ENCODE data around the gene CAMKV.
A peak's percentile ranks its signal among the peaks of the same experiment; 100 is the strongest.
"Not testable (repeated sequence)": the region's sequence is repeated elsewhere in the genome, so short reads cannot be mapped to it uniquely, and the experiment has no call there.

Gene CAMKV, protein sequence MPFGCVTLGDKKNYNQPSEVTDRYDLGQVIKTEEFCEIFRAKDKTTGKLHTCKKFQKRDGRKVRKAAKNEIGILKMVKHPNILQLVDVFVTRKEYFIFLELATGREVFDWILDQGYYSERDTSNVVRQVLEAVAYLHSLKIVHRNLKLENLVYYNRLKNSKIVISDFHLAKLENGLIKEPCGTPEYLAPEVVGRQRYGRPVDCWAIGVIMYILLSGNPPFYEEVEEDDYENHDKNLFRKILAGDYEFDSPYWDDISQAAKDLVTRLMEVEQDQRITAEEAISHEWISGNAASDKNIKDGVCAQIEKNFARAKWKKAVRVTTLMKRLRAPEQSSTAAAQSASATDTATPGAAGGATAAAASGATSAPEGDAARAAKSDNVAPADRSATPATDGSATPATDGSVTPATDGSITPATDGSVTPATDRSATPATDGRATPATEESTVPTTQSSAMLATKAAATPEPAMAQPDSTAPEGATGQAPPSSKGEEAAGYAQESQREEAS

DNA sequence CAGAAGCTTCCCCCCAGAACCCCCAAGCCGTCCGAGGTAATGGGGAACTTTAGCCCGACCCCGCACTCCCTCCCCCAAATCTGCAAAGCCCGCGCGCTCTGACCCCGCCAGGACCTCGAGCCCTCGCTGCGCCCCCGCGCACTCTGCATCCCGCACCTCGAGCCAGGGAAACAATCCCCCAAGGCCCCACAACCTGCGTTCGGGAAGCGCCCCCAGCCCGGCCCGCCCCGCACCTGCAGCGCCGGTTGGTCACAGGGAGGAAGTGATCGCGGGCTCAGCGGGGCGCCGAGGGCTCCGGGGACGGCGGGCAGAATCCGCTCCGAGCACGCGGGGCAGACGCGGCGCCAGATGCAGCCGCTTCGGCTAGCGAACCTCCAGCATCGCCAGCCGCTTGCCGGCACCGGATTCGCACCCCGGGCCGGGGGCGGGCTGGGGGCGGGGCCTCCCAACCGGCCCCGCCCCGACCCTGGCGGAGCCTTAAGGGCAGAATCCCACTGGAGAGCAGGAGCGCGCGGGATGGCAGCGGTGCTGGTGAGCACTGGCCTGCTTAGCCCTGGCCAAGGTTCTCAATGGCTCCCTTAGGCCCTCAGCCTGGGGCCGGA, at the start of gene CAMKV:
CAMKV (minus strand) TSS at position 382 of the 602 bp plus-strand sequence. CDS start 7,518 bp downstream, outside the sequence.
- peak; percentile 18 for DNase-seq (ENCODE audit: low spot score)

DNA sequence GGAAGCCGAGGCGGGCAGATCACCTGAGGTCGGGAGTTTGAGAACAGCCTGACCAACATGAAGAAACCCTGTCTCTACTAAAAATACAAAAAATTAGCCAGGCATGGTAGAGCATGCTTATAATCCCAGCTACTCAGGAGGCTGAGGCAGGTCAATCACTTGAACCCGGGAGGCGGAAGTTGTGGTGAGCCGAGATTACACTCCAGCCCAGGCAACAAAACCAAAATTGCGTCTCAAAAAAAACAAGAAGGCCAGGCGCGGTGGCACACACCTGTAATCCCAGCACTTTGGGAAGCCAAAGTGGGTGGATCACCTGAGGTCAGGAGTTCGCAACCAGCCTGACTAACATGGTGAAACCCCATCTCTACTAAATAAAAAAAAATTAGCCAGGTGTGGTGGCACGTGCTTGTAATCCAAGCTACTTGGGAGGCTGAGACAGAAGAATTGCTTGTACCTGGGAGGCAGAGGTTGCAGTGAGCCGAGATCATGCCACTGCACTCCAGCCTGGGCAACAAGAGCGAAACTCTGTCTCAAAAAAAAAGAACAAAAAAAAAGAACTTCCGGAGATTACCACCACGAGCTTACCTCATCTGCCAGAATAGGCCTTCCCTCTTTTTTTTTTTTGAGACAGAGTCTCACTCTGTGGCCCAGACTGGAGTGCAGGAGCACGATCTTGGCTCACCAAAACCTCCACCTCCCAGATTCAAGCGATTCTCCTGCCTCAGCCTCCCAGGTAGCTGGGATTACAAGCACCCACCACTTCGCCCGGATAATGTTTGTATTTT, 48.3 kb upstream of the CAMKV start:
- not testable (repeated sequence) for DNase-seq (ENCODE audit: low spot score)

DNA sequence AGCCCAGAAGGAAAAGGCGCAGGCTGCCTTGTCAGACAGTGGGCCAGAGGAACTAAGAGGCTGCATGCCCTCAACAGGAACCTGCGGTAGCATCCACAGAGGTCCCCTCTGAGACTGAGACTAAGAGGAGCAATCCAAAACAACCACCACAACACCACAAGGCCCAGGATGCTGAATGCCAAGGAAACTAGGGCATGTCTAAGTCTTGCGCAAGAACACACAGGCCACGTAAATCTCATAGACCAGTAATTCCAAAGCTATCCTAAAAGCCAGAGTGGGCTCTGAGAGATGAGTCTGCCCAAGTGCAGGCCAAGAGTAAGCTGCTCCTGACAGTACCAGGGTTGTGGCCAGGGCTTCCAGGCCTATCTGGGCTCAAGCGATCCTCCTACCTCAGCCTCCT, 47.0 kb upstream of the CAMKV start:
- no peak for DNase-seq (ENCODE audit: low spot score)

DNA sequence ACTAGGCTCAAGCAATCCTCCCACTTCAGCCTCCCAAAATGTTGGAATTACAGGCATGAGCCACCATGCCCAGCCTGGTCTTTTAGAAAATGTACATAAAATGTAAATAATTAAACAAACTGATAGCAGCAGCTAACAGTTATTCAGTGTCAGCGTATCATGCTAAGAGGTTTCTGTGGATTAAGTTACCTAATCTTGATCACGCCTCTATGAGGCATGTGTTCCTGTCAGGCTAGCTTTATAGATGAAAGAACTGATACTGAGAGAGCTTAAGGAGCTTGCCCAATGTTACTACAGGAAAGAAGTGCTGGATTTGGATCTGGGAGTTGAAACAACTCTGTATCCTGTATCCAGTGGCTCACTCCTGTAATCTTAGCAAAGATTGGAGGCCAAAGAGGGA, 45.2 kb upstream of the CAMKV start:
- DNase-seq (ENCODE audit: low spot score), result no peak

DNA sequence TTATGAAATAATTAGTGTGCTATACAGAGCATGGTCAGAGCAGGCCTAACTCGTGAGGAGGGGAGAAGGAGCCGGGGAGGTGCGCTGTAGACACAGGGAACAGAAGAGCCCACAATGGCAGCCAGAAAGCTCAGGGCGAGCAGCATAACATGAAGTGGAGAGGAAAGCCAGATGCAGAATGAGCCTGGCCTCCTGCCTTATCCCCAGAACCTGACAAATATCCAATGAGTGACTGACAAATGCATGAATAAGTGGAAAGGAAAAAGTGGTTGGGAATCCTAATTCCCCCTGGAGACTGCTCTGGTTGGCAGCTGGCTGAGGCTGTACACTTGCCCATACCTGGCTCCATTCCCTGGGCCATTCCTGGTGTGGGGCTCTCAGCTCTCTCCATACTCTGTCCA, 43.2 kb upstream of the CAMKV start:
- DNase-seq (ENCODE audit: low spot score), result no peak

DNA sequence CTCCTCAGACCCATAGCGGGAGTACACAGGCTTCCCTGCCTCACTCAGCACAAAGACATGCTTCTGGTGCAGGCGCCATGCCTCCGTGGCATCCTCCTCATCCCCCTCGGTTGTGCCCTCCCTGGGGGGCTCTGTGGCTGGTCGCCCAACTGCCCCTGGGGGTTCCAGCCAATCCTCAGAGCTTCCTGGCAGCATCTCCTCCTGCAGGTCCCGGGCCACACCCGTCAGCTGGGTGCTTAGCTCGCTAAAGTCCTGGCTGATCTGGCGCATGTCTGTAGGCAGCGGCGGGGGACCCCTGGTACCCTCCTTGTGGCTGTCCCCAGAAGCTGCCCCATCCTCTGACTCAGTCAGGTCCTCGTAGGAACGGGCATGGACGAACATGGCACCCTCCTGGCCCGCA, 41.9 kb upstream of the CAMKV start:
- DNase-seq (ENCODE audit: low spot score), result no peak

DNA sequence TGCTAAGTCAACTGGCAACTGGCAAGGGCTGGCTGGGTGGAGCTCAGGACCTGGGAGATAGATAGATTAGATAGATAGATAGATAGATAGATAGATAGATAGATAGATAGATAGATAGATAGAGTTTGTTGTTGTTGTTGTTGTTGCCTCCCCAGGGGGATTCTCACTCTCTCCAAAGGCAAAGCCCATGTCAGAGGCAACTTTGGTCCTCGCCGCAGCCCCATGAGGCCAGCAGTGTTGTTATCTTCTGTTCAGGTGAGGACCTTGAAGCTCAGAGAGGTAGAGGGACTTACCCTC, 41.4 kb upstream of the CAMKV start:
- DNase-seq (ENCODE audit: low spot score), result no peak

DNA sequence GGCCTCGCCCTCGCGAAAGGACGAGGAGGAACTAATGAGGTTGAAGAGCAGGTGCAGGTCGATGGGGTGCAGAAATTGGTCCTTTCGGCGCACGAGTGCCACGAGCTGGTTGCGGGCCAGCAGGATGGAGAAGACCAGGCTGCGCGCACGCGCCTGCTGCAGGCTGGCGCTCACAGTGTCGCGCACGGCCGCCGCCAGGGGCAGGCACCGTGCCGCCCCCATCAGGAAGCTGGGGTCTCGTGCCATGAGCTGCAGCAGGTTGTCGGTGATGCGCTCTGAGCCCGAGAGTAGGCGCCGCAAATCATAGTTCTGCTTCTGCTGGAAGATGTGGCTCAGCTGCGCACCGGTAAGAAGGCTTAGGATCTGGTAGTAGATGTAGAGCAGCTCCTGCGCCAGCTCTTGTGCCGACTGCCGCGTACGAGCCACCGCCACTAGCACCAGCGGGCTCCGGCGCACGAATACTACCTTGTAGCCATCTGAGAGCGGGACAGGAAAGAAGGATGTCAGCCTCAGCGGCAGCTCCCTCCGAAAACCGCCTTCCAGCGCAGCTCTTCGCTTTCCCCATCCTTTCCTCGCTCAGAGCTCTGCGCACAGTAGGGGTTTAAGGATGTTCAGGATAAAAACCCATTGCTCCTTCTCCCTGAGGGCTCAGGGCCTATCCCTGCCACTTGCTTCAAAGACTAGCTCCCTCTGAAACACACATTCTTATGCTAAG, 40.9 kb upstream of the CAMKV start:
- no peak for DNase-seq (ENCODE audit: low spot score)

DNA sequence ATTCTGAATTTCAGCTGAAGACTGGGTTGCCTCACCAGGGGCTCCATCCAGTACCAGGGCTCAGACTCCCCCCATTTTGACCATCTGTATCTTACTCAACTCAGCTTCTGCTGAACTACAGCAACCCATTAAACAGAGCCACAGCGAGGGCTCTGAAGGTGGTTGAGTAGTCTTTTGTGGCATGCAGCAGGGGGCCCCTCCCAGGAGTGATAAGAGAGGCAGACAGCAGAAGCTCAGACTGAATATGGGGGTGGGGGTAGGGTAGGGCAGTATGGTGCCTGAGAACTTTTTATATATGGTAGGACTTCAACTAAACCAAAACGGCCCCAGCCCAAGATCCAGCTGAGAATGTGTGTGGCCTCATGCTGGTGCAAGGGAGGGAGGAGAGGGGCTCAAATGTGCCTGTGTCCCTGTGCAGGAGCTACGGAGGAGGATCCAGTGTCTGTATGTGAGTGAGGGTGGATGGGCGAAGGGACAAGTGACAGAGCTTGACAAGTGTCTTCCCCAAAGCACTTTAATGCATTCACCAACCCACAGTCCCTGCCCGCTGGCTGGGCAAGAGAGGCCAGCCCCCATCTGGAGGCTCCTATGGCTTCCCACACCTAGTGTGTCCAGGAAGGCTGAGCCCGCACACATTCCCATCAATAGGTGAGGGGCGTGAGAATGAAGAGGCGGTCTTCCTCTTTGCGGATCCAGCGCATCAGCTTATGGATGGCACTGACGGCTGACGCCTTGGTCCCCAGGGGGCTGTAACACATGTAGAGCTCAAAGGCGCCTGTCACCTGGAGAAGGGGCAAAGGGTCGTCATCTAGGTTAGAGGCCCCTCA, 38.9 kb upstream of the CAMKV start:
- no peak for DNase-seq (ENCODE audit: low spot score)

DNA sequence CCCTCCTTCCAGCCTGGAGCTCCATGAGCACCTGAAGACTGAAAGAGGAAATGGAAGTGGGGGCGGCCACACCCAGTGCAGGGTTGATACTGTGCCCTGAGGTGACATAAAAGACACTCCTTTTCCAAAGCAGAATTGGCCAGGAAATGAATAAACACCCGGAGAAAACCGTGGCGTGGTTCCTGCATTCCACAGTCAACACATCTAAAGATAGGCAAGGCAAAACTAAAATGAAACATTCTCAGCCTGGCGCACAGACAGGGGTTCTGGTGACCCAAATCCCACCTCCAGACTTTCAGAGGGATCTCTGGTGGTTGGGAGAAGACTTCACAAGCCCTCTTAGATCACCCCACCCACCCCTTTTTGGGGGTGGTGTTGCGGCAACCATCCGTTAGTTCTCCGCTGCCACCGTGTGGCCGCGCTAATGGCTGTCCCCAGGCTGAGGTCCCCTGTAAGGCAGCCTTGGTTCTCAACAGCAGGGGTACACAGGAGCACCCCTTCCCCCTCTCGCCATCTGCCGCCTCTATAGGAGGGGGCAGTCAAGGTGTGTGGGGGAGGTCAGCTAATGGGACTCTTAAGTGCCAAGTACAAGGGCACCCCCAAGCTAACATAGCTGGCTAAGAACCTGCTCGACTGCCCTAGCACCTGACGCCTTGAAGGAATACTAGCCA, 36.5 kb upstream of the CAMKV start:
- DNase-seq (ENCODE audit: low spot score), result peak; percentile 63

DNA sequence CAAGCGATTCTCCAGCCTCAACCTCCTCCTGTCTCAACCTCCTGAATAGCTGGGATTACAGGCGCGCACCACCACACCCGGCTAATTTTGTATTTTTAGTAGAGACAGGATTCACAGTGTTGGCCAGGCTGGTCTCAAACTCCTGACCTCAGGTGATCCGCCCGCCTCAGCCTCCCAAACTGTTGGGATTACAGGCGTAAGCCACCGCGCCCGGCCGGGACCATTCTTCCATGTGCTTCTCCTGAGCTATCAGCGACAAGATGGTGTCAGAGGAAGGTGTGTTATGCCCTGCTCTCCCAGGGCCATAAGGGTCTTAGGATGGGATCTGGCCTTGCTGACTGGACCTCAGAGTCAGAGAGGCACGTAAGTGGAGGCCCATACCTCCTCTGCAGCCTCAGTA, 34.7 kb upstream of the CAMKV start:
- DNase-seq (ENCODE audit: low spot score), result not testable (repeated sequence)

DNA sequence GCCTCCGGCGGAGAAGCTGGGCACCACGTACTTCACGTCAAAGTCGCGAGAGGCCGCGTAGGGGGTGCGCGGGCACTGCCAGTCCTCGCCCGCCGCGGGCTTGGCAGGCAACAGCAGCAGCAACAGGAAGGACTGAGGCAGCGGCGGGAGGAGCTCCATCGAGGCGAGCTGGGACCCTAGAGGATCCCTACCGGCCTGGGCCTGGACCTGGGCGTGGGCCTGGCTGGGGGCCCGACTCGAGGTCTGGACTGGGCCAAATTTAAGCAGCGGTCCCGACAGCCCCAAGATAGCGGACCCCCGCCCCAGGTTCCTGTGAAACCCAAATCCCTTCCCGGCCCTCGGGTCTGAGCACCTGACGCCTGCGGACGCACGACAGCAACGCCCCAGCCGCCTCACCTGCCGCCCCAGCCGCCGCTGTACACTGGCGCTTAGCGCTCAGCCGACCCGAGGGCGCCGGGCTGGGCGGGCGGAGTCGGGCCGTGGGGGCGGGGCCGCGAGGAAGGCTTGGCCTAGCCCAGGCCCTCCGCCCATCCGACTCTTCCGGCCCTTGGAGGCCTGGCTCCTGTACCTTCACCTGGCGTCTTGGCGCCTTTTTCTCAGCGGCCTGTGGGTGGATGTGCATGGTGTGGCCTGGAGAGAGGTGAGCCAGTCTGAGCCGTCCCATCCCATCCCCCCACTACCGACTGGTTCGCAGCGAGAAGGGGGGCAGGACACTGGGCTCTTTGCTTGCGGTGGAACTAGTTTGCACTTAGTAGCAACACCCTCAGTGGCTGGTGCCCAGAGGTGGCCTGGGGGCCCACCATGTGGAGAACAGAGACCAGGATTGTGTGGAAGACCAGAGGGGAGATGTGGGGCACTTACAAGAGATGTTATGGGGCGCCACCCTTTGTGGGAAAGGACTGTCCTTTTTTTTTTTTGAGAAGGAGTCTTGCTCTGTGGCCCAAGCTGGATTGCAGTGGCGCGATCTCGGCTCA, 34.0 kb upstream of the CAMKV start, which contains the start of gene MST1R:
MST1R (minus strand) TSS at position 423 of the 974 bp plus-strand sequence; CDS start at position 159, 264 bp downstream.
- no peak for DNase-seq (ENCODE audit: low spot score)

DNA sequence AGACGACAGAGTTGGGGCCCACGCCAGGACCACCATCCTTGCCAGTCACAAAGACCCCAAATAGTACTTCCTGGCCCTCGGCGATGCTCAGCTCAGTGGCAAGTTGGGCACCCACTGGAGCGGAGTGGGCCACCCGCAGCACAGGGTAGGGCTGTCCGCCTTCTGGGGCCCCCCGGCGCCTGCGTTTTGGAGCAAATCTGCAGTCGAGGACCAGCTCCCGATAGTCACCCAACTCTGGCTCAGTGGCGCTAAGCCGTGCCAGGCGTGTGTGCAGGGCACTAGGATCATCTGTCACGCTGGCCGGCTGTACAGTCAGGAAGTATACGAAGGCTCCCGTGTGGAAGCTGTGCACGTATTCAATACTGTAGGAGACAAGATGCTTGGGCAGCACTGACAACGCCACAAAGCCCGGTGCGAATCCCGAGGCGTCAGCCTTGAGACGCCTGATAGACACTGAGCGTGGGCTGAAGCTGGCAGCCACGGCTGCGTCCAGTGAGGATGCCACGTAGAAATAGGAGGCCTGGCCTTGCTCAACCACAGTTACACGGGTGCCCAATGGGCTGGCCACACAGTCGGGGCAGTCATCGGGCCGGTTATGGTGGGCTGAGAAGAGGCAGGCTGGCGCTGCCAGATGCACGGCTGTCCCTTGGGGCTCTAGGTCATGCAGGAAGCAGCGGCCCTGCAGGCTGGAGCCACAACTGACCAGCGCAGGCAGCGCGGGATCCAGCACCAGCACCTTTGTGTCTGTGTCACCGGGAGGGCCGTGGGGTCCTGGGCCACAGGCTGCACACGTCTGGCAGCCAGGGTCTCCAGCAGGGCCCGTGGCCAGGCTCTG, 33.0 kb upstream of the CAMKV start:
- DNase-seq (ENCODE audit: low spot score), result no peak

DNA sequence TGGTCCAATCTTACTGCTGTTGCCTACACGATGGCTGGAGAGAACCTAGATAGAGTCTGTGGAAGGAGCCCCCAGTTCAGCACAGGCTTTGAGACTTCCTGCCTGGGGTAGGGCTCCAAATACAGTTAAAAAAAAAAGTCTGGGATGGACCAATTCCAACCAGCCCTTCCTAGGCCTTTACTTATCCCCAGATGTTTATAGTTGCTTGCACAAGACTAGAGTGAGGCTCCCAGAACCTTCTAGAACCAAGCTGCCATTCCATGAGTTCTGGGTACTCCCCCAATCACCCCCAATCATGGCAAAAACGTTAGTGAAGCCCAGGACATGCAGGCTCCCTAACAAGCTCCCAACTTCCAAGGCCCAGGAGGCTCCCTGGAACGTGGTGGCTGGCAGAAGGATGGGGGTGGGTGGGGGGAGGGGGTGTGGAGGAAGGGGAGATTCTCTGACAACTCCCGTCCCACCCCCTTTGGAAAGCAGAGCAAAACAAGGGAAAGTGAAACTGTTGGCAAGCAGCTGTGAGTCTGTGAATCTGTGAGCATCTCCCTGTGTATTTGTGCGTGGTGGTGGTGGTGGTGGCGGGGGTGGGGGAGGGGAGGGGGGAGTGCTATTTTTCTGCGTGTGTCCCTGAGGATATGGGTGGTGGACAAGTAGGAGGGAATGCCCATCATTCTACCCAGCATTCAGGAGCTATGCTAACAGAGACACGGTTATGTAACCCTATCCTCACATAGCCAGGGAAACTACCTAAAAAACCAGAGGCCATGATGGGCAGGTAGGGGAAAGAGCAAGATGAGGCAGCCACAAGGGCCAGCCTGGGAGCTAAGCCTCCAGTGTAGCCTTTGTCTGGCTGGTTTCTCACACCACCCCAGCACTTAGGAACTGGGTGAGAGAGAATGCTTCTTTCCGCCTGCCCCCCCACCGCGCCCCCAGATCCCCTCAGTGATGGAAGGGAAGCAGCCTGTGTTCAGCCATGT, 31.9 kb upstream of the CAMKV start:
- no peak for DNase-seq (ENCODE audit: low spot score)

DNA sequence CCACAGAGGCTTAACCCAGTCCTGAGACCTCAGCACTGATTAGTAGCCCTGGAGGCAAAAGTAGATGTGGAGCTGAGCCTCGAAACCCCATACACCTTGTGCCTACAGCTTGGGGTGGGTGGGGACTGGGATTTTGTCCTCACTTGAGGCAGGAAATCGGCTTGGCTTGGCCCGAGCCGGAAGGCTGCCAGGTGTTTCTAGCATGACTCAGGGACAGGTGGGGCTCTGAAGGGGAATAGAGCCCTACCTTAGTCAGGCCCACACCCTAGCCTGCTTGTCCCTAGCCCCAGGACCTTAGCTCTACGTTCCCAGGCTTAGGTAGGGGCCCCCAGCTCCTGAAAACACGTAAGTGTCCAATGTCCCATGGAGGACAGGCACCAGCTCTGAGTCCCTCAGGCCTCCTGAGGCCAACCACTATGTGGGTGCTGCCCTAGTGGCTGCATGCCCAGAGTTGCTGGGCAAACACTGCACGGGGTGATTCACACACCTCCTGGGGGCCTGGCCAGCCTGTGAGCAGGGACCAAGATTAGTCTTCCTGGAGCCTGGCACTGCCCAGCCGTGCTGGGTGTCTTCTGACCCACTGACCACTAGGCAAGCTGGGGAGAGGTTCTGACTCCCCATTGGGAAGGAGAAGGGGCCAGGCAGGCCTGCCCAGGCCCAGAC, 30.9 kb upstream of the CAMKV start:
- DNase-seq (ENCODE audit: low spot score), result no peak

DNA sequence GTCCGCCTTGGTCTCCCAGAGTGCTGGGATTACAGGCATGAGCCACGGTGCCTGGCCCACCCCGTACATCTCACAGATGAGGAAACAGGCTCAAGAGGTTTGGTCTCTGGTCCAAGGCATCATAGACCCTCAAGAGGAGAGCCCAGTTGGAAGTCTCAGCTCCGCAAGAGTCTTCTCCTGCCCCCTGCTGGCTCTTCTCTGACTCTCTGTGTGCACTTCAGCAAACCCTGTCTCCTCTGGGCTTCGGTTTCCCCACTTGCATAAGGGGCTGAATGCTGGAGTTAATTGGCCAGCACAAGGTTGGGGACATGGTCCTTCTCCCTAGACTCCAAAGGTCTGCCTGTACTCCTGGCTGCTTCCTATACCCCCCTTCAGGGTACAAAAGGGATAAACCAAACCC, 30.1 kb upstream of the CAMKV start:
- peak; percentile 42 for DNase-seq (ENCODE audit: low spot score)

DNA sequence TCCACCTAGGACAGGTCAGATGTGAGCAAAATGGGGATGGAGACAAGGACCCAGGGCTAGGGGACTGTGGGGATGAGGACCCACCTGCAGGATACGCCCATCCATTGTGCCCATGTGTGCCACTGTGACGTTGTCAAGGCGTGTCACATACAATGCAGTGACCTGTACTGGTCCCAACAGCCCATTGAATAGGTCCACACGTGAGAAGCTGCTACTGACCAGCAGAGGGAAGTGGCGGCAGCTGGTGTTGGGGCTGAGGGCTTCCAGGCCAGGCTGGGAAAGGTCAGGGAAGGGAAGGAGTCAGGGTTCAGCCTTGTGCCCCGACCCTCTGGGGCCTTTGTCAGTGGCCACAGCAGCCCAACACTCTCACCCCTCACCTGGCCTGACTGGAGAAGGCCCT, 29.3 kb upstream of the CAMKV start:
- no peak for DNase-seq (ENCODE audit: low spot score)
